ENCODE results near the gene JPH3. TPM values are rescaled to one million over a fixed set of nuclear protein-coding genes. Genes with fewer than 3 reads are reported as not detected.

Gene JPH3
- total and polyA plus RNA-seq, 2 donors = 0.53 to 0.95 TPM

DNA sequence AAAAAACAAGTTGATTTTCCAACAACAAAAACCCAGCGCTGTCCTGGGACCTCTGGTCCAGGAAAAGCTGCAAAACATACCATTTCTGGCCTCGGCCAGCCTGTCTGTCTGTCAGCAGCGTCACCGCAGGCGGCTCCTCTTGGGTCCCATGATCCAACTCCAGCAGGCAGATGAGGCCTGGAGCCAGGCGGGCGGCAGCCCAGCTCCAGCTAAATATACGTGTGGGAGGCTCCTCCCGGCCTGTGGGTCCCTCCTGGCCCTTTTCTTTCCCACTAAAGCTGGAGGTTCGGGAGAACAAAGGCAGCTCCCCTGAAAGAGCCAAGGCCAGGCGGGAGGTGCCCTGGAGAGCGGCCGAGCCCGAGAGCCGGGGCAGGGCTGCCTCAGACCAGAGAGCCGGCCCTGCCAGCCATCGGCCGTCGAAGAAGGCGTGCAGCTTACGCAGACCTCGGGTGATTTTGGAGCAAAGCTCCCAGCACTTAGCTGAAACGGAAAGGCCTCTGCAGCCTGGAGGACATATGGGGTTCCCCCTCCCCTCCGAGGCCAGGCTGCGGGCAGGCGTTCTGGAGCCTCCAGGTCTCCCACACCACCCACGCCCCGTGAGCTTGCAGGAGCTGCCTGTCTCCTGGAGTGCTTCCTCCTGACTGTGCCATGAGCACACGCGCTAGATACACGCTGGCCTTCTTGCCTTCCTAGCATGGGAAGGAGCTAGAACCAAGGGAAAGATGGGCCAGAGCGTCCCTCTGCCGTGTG, 19.9 kb upstream of the JPH3 start:
- no peaks in the 10 kb centered on the region for H3K4me1 ChIP-seq (ENCODE audit: insufficient read depth)
- no peaks in the 10 kb centered on the region for H3K36me3 ChIP-seq (ENCODE audit: insufficient read depth)
- H3K4me3 ChIP-seq (ENCODE audit: low read depth, low read length) = no peak overlapping the region
- DNase-seq (ENCODE audit: extremely low spot score) = no peak
- WGBS = 28% methylated on average over 33 of the region's 33 CpGs
- H3K27ac ChIP-seq (ENCODE audit: low read depth) = peak overlapping the region; percentile 85

- WGBS = 75% methylated on average over 2 of the region's 2 CpGs
- Histone ChIP-seq H3K4me1 (ENCODE audit: insufficient read depth) (no peaks in the 10 kb centered on the region), H3K27ac (ENCODE audit: low read depth) (peak overlapping the region; percentile 85), H3K4me3 (ENCODE audit: low read depth, low read length) (no peak overlapping the region), H3K36me3 (ENCODE audit: insufficient read depth) (no peaks in the 10 kb centered on the region)
- DNase-seq (ENCODE audit: extremely low spot score) = no peak
Measured at GRCh38 chr16:87582966-87583325, 19.4 kb upstream of the JPH3 start.

DNA sequence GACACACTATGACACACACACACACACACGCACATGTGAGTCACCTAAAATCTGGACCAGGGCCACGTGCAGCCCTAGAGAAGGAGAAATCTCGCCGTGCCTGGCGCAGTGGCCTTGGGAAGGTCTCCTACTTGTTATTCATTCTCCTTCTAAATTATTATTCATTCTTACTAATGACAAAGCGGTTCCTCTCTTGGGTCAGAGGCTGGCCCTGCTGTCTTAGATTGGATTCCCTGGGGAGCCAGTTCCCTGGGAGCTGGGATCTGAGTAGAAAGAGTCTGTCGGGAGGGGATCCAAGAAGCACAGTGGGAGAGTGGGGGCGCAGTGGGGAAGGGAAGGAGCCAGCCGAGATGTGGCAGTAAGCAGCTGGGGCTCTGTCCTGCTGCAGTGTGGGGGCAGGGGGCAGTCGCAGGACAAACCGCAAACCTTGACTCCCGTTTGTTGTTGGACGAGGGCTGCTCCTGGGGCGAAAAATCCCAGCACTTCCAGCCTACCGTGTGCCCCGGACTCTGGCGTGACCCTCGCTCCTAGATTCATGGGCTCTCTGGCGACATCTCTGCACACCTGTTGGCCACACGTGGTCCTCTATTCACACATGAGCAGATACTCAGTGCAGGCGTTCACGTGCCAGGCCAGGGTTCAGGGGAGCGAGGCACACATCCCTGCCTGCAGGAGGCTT, 18.7 kb upstream of the JPH3 start:
- Histone ChIP-seq H3K27ac (ENCODE audit: low read depth) (peak overlapping the region; percentile 59), H3K36me3 (ENCODE audit: insufficient read depth) (no peaks in the 10 kb centered on the region), H3K4me3 (ENCODE audit: low read depth, low read length) (no peak overlapping the region), H3K4me1 (ENCODE audit: insufficient read depth) (no peaks in the 10 kb centered on the region)
- 76% methylated on average over 23 of the region's 23 CpGs for WGBS
- DNase-seq (ENCODE audit: extremely low spot score) = no peak

DNA sequence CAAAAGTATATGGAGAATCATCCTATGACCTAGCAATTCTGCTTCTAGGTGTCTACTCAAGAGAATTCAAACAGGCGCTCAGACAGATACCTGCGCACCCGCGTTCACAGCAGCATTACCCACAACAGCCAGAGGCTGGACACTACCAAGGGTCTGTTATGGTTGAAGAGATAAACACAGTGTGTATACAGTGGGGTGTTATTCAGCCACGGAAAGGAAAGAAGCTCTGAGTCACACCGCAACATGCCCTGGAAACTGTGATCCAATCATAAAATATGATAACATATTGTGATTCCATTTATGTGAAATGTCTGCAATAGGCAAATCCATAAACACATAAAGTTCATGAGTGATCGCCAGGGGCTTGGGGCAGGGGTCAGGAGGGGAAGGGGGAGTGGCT, 18.0 kb upstream of the JPH3 start:
- 70% methylated on average over 7 of the region's 7 CpGs for WGBS
- DNase-seq (ENCODE audit: extremely low spot score) = no peak
- H3K4me3 ChIP-seq (ENCODE audit: low read depth, low read length) = no peak overlapping the region
- H3K4me1 ChIP-seq (ENCODE audit: insufficient read depth) = no peaks in the 10 kb centered on the region
- H3K27ac ChIP-seq (ENCODE audit: low read depth) = no peak overlapping the region
- H3K36me3 ChIP-seq (ENCODE audit: insufficient read depth) = no peaks in the 10 kb centered on the region

DNA sequence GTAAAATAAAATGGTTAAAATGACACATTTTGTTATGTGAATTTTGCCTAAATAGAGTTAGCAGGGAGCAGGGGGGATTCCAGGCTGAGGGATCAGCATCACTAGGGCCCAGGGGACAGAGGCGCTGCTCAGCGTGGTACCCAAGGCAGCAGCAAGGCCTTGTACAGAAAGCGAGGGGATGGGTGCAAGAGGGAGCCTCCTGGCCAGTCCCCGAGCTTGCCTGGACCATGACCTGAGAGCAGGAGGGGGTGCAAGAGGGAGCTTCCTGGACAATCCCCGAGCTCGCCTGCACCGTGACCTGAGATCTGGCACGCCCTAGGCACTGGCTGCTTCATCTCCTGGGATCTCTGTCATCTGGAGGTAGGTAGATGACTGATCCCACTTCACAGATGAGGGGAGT, 17.3 kb upstream of the JPH3 start:
- no peak for DNase-seq (ENCODE audit: extremely low spot score)
- Histone ChIP-seq H3K36me3 (ENCODE audit: insufficient read depth) (no peaks in the 10 kb centered on the region), H3K4me3 (ENCODE audit: low read depth, low read length) (no peak overlapping the region), H3K27ac (ENCODE audit: low read depth) (no peak overlapping the region), H3K4me1 (ENCODE audit: insufficient read depth) (no peaks in the 10 kb centered on the region)
- WGBS = 91% methylated on average over 8 of the region's 8 CpGs

DNA sequence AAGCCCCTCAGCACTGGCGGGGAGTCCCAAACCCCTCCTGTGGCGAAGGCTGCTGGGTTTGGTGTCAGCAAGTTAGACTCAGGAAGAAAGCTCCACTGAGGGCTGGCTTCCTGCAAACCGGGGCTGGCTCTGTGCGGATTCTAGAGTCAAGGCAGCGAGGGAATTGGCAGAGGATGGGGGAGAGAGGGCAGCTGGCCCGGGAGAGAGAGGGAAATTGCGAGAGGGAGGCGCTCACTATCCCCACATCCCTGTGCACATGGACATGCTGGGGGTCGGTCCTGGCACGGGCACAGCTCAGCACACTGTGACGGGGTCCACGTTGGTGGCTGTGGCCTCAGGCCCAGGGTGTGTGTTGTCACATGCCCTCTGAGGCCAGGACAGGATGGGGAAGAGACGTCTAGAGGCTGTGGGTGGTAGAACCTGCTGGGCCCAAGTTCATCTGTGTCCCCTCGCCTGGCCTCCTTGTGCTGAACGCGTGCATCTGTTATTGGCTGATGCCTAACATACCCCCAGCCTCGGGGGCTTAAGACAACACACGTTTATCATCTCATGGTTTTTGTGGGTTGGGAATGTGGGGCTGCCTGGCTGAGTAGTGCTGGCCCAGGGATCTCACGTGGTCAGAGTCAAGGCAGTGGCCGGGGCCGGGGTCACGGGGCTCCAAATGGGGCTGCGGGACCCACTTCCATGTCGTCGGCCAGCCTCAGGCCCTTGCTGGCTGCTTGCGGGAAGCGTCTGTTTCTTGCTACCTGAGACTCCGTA, 16.7 kb upstream of the JPH3 start:
- no peak for DNase-seq (ENCODE audit: extremely low spot score)

DNA sequence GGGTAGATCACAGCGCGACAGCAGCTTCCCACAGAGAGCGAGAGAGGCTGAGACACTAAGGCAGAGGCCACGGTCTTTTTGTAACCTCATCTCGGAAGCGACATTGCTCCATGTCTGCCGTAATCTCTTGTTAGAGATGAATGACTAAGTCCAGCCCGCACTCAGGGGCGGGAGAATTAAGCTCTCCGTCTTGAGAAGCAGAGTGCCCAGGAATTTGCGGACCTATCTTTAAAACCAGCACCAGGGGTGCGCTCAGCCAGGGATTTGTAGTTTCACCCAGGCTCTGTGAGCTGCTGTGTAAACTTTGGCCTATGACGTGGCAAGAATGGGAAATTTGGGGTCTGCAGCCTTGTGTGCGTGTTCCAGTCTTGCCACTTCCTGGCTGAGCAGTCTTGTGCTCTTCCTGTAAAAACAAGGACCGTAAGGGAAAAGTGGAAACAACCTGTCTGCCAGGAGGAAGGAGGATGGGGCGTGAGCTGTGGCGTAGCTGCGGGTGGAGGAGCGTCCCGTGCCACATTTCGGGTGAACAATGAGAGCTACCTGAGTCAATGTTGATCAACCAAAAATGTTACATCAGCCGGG, 16.0 kb upstream of the JPH3 start:
- Histone ChIP-seq H3K4me1 (ENCODE audit: insufficient read depth) (no peaks in the 10 kb centered on the region), H3K36me3 (ENCODE audit: insufficient read depth) (no peaks in the 10 kb centered on the region), H3K27ac (ENCODE audit: low read depth) (no peak overlapping the region), H3K4me3 (ENCODE audit: low read depth, low read length) (no peak overlapping the region)
- WGBS = 67% methylated on average over 22 of the region's 22 CpGs
- no peak for DNase-seq (ENCODE audit: extremely low spot score)

More for the DNA sequence above, 16.7 kb upstream of the JPH3 start:
- Histone ChIP-seq H3K4me1 (ENCODE audit: insufficient read depth) (no peaks in the 10 kb centered on the region), H3K4me3 (ENCODE audit: low read depth, low read length) (no peak overlapping the region), H3K36me3 (ENCODE audit: insufficient read depth) (no peaks in the 10 kb centered on the region), H3K27ac (ENCODE audit: low read depth) (no peak overlapping the region)
- 64% methylated on average over 28 of the region's 28 CpGs for WGBS

- no peaks in the 10 kb centered on the region for H3K36me3 ChIP-seq (ENCODE audit: insufficient read depth)
- H3K4me3 ChIP-seq (ENCODE audit: low read depth, low read length) = no peak overlapping the region
- 89% methylated on average over 9 of the region's 9 CpGs for WGBS
- DNase-seq (ENCODE audit: extremely low spot score) = no peak
- H3K4me1 ChIP-seq (ENCODE audit: insufficient read depth) = no peaks in the 10 kb centered on the region
- H3K27ac ChIP-seq (ENCODE audit: low read depth) = no peak overlapping the region
Measured at GRCh38 chr16:87587636-87588035, 14.7 kb upstream of the JPH3 start.

- Histone ChIP-seq H3K27ac (ENCODE audit: low read depth) (no peak overlapping the region), H3K36me3 (ENCODE audit: insufficient read depth) (no peaks in the 10 kb centered on the region), H3K4me3 (ENCODE audit: low read depth, low read length) (no peak overlapping the region), H3K4me1 (ENCODE audit: insufficient read depth) (no peaks in the 10 kb centered on the region)
- no peak for DNase-seq (ENCODE audit: extremely low spot score)
- WGBS = 80% methylated on average over 21 of the region's 21 CpGs
Measured at GRCh38 chr16:87592018-87592712, 10.1 kb upstream of the JPH3 start.

- DNase-seq (ENCODE audit: extremely low spot score) = no peak
- no peaks in the 10 kb centered on the region for H3K36me3 ChIP-seq (ENCODE audit: insufficient read depth)
- no peak overlapping the region for H3K4me3 ChIP-seq (ENCODE audit: low read depth, low read length)
- H3K4me1 ChIP-seq (ENCODE audit: insufficient read depth) = no peaks in the 10 kb centered on the region
- WGBS = 90% methylated on average over 10 of the region's 10 CpGs
- no peak overlapping the region for H3K27ac ChIP-seq (ENCODE audit: low read depth)
Measured at GRCh38 chr16:87593710-87594258, 8.5 kb upstream of the JPH3 start.

GRCh38 chr16:87595712-87596111, 6.6 kb upstream of the JPH3 start:
- Histone ChIP-seq H3K27ac (ENCODE audit: low read depth) (no peak overlapping the region), H3K4me1 (ENCODE audit: insufficient read depth) (no peaks in the 10 kb centered on the region), H3K4me3 (ENCODE audit: low read depth, low read length) (no peak overlapping the region), H3K36me3 (ENCODE audit: insufficient read depth) (no peaks in the 10 kb centered on the region)
- DNase-seq (ENCODE audit: extremely low spot score) = no peak
- 80% methylated on average over 5 of the region's 5 CpGs for WGBS

DNA sequence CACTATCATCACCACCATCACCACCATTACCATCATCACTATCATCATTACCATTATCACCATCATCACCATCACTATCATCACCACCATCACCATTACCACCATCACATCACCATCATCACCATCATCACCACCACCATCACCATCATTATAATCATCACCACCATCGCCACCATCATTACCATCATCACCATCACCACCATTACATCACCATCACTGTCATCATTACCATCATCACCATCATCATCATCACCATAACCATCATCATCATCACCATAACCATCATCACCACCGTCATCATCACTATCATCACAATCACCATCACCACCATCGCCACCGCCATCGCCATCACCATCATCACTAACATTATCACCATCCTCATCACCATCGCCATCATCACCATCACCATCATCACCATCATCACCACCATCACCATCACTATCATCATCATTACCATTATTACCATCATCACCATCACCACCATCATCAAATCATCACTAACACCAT, 4.9 kb upstream of the JPH3 start:
- no peaks in the 10 kb centered on the region for H3K4me1 ChIP-seq (ENCODE audit: insufficient read depth)
- H3K36me3 ChIP-seq (ENCODE audit: insufficient read depth) = no peaks in the 10 kb centered on the region
- no peak overlapping the region for H3K4me3 ChIP-seq (ENCODE audit: low read depth, low read length)
- WGBS = 95% methylated on average over 6 of the region's 6 CpGs
- DNase-seq (ENCODE audit: extremely low spot score) = no peak
- H3K27ac ChIP-seq (ENCODE audit: low read depth) = no peak overlapping the region

DNA sequence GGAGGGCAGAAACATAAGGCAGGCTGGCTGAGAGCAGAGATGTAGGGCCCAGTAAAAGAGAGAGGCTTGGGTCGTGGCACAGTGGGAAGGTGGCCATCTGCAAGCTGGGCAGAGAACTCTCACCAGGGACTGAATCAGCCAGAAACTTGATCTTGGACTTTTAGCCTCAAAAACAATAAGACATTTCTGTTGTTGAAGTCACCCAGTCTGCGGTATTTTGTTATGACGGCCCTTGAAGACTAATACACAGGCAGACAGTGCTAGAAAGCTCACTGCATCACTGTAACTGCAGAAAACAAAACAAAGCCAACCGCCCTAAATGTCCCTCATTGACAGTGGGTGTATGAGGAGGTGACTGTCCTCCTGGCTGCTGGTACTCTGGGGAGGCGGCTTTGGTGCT, 3.9 kb upstream of the JPH3 start:
- no peak for DNase-seq (ENCODE audit: extremely low spot score)
- Histone ChIP-seq H3K4me3 (ENCODE audit: low read depth, low read length) (no peak overlapping the region), H3K36me3 (ENCODE audit: insufficient read depth) (no peaks in the 10 kb centered on the region), H3K27ac (ENCODE audit: low read depth) (no peak overlapping the region), H3K4me1 (ENCODE audit: insufficient read depth) (peaks cover 2% of the 10 kb centered on the region)
- WGBS = 77% methylated on average over 5 of the region's 5 CpGs
